KG1 (cell line): ENCODE measurements around the gene IGSF21.

Experiments used
- DNase-seq: peaks from one replicate; lab custom pipeline; 2025; lab: John Stamatoyannopoulos, UW

The IGSF21 gene

DNA sequence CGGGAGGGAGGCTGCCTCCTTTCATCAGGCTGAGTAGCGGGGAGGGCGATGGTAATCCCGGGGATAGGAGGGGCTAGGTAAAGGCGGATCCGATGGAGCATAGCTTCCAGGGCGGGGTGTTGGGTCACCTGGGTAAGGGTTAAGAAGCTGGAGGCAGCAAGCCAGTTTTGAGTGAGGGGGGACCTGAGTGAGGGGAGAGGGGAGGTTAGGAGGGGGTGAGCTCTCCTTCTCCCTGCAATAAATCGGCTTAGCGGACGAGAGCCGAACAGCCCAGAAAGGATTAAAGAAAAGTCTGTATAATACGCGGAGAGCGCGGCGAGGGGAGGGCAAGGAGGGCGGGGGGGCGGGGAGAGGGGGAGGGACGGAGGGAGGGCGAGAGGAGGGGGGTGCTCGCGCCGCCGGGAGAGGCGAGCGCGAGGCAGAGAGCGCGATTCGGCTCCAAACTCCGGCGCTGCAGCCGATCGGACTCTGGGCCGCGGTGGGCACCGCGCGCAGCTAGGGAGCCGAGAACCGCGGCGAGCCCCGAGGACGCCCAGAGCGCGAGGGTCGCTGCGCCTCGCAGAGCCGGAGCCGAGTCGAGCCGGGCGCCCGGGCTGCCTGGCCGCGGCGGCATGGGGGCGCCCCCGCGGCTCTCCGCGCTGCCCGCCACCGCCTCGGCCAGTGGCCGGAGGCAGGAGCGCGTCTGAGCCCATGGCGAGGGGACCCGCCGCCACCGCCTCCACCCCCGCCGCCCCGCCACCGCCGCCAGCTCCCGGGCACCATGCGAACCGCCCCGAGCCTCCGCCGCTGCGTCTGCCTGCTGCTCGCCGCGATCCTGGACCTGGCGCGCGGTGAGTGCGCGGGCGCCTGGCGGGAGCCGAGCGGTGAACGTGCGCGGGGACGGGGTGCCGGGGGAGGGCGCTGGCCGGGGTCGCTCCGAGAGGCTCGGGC is at the start of gene IGSF21:
IGSF21 (plus strand) TSS at position 430 of the 930 bp plus-strand sequence; CDS start at position 761, 331 bp downstream.
- DNase-seq, result no peak

- no peak for DNase-seq
These were observed 49.2 kb upstream of the IGSF21 start for GRCh38 chr1:18058206-18058921.

DNA sequence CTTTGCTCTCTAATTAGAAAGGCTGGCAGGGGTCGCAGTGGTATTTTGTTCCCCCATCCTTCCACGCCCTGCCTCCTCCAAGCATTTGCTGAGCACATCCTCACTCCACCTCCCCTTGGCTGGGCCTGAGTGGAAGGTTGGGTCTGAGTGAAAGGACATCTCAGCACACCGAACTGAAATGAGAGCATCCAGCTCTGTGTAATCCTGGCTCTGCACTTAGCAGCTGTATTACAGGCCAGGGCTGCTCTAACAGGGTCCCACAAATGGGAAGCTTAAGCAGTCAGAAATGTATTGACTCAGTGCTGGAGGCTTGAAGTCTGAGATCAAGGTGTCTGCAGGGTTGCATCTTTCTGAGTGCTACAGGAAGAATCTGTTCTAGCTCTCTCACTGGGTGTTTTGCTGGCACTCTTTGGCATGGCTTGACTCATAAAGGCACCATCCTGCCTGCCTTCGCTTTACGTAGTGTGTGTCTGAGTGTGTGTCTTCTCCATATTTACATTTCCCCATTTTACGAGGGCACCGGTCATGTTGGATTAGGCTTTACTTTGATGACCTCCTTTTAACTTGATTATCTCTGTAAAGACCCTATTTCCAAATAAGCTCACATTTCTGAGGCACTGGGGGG is 48.5 kb upstream of the IGSF21 start:
- DNase-seq, result no peak

DNA sequence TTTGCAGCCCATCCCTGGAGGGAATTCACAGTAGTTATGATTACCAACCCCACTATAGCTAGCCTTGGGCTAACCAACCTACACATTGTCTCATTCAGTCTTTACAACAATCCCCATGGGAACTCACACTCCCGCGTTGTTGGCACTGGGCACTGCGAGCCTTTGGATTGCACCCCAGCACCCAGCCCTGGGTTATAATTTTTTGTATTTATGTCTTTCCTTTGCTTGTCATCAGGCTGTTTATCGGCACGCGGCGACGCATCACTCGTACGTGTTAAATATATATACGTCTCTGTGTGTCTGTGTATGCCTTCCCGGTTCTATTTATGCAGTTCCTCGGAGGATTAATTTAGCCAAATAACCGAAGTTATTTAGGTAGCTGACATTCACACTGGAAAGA is 47.2 kb upstream of the IGSF21 start:
- DNase-seq, result no peak

- DNase-seq, result no peak
These were observed 45.4 kb upstream of the IGSF21 start for GRCh38 chr1:18062185-18062584.

GRCh38 chr1:18064534-18064933 is 43.1 kb upstream of the IGSF21 start:
- no peak for DNase-seq

- DNase-seq, result no peak
These were observed 41.0 kb upstream of the IGSF21 start for GRCh38 chr1:18066576-18066975.

- DNase-seq, result no peak
These were observed 37.7 kb upstream of the IGSF21 start for GRCh38 chr1:18069903-18070302.

DNA sequence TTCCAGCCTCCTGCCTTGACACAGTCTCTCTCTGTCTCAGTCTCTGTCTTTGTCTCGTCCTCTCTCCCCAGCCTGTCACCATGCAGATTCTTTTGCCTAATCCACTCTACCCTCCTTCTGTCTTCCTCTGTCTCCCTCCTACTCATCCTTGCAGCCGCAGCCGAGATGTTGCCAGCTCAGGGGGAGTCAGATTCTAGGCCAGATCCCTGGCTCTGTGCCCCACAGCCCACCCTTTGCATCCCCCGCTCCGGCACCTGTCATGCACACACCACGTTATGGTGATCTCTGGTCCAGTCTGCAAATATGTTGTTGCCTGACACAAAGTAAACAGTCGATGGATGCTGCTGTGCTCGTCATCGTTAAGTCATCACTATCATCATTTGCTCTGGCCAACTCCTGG is 35.5 kb upstream of the IGSF21 start:
- no peak for DNase-seq

DNA sequence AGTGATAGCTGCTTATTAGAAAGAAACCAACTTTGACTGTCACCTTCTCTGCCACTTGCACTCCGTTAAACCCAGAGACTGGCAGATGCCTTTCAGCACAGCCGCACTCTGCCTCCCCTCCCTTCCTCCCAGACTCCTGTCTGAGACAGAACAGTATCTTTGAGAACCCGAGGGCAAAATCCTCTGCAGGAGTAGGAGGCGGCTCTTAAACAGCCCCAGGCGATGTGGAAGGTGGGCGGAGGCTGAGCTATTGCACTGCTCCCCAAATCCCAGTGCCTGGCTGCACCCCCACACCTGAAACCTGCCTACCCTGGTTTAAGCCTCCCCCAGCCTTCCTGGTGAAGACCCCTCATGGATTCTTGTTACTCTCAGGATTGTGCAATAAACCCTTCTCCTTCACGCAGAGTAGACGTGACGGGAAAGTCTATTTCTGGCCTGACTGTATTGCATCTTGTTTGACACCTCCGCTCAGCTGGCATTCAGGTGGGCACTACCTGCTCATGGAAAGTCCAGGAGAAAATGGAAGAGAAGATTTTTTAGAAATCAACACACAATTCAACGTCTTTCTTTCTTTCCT is 34.4 kb upstream of the IGSF21 start:
- no peak for DNase-seq

- DNase-seq, result no peak
These were observed 29.9 kb upstream of the IGSF21 start for GRCh38 chr1:18077657-18078215.

- no peak for DNase-seq
These were observed 27.5 kb upstream of the IGSF21 start for GRCh38 chr1:18079941-18080735.

DNA sequence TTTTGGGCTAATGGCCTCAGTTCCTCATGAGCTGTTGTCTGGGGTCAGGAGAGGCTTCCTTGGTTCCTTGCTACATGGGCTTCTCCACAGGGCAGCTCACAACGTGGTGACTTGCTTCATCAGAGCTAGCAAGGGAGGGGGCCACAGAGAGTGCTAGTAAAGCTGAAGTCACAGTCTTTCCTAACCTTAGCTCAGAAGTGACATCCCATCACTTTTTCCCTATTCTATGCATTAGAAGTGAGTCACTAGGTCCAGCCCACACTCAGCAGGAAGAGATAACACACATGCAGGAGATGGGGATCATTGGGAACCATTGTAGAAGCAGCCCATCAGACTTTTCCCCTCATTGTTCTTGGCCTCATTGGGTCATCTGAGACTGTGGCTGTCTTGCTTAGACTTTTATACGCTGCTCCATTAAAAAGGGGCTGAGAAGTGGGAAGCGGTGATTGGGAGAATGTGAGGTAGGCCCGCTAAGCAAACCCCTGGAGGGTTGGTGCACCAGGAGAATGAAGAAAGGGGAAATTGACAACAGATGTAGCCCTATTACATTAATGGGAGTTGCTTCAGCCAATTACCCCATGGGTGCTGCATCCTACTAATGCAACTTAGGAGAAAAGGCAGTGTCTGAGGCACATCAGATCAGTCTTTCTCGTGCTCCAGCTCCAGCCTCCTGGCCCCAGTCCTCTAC is 22.1 kb upstream of the IGSF21 start:
- no peak for DNase-seq

GRCh38 chr1:18088077-18088594 is 19.5 kb upstream of the IGSF21 start:
- no peak for DNase-seq

DNA sequence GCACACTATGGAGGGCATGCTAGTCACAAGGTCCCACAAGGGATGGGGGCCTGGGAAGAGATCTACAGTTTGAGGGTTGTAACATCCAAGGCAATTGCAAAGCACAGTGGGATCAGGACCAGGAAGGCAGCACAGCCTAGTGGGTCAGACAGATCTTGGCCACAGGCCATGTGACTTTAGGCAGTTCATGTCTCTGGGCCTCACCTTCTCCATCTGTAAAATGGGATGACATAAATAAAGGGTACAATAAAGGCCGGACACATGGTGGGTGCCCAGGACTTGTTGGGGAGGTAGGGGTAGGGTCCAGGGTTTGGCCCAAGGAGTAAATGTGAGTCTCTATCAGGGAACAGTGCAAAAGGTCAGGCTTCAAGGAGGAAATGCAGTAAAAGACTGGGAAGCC is 18.1 kb upstream of the IGSF21 start:
- no peak for DNase-seq

GRCh38 chr1:18090636-18091035 is 17.0 kb upstream of the IGSF21 start:
- DNase-seq, result no peak

DNA sequence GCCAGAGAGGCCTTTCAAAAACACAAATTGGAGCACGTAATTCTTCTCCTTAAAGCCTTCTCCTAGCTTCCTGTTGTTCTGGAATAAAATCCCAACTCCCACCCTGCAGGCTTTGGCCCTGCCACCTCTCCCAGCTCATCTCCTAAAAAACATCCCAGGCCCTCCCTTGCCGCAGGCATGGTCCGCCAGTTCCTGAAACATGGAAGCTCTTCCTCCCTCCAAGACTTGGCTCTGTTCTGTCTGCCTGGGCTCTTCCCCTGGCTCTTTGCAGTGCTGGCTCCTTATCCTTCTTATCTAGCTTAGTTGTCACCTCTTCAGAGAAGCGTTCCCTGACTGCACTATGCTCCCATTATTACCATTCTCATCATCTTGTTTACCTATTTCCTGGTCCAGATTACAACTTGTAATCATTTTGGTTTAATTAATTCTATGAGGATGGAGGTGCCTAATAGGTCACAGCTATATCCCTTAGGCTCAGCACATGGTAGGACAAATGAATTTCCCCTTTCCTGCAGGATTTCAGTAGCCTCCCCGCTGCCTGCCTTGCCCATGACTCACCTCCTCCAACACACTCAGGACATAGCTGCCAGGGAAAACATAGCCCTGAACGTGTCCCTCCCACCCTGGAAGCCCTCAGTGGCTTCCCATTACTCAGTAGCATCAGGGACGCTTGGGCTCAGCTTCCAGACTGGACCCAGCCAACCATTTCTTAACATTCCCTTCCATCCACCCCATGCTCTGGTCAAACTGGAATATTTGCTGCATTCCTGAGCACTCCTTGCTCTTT is 15.7 kb upstream of the IGSF21 start:
- DNase-seq, result no peak

GRCh38 chr1:18093193-18093592 is 14.4 kb upstream of the IGSF21 start:
- no peak for DNase-seq

DNA sequence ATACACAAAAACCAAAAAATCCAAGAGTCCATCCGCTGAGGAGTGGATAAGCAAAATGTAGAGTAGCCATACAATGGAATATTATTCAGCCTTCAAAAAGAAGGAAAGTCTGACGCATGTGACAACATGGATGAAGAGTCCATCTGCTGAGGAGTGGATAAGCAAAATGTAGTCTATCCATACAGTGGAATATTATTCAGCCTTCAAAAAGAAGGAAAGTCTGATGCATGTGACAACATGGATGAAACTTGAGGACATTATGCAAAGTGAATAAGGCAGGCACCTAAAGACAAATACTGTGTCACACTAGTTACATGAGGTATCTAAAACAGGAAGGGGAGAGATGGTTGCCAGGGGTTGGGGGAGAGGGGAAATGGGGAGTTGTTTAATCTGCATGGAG is 14.0 kb upstream of the IGSF21 start:
- no peak for DNase-seq

- no peak for DNase-seq
These were observed 13.5 kb upstream of the IGSF21 start for GRCh38 chr1:18094096-18094495.
